ENCODE results near the gene LAPTM5. TPM values are rescaled to one million over a fixed set of nuclear protein-coding genes. Genes with fewer than 3 reads are reported as not detected.

LAPTM5 gene
- total and polyA plus RNA-seq, 2 of the 13 experiments (the other 11 are each of a cell fraction or from before 2014, with no cell fraction given), result 0.41 to 0.86 TPM

GRCh38 chr1:30726236-30726635, 31.3 kb downstream of the LAPTM5 start (continued):
- TF ChIP-seq JARID2 (CRISPR knock-in tag; IDR thresholded peaks at IDR 0.05; ENCODE audit: insufficient replicate concordance), result no peak
- no peak for TF ChIP-seq MED1 (CRISPR knock-in tag; IDR thresholded peaks at IDR 0.05)

GRCh38 chr1:30725450-30726095, 32.0 kb downstream of the LAPTM5 start:
- BruUV-seq (replicated peaks), result no TSS peak
- FAIRE-seq, result no peak
- no peaks in the 10 kb centered on the region for H3K36me3 ChIP-seq (replicated peaks in 1 of 2; ENCODE audit: control insufficient read depth in 1 of 2, insufficient read depth in 2 of 2, low read length in 2 of 2)
- in situ Hi-C loops (cut with HindIII; ENCODE audit: extremely low pct_ligation_motif_present, low pct_unique_long_range_greater_than_20kb), result no loop called here
- WGBS (ENCODE audit: low lambda C conversion rate), result 55% methylated on average over 9 of the region's 17 CpGs
- no peak for TF ChIP-seq ZMYM3 (CRISPR knock-in tag; IDR thresholded peaks at IDR 0.05)
- TF ChIP-seq BRCA1 (CRISPR knock-in tag; IDR thresholded peaks at IDR 0.05), result no peak
- H3K9me3 ChIP-seq (ENCODE audit: low read length), result no peaks in the 10 kb centered on the region
- no peak for DNase-seq (ENCODE audit: low spot score)
- H3K4me3 ChIP-seq (replicated peaks in 1 of 3; ENCODE audit: insufficient read depth in 1 of 3, low read depth in 2 of 3, low read length in 3 of 3), result no peak overlapping the region
- no peak overlapping the region for H3K27ac ChIP-seq (ENCODE audit: extremely low read length, insufficient read depth, low read length)
- H3K9ac ChIP-seq (ENCODE audit: insufficient read depth, low read depth, low read length), result no peak overlapping the region
- CTCF ChIA-PET (ENCODE audit: low intra/inter-chr PET ratio, low total read pairs), result no interaction called here
- no peaks in the 10 kb centered on the region for H3K4me1 ChIP-seq (ENCODE audit: insufficient read depth, low read length)
- H4K20me1 ChIP-seq (ENCODE audit: insufficient read depth, low read length), result no peaks in the 10 kb centered on the region; the same call in 1 of the 2 replicates
- peaks cover 2 to 4% of the 10 kb centered on the region in 2 experiments; a peak in 4 of 5 replicates for H3K27me3 ChIP-seq (ENCODE audit: control insufficient read depth in 1 of 2, insufficient read depth in 2 of 2, low read length in 2 of 2)
- H3K4me2 ChIP-seq (ENCODE audit: low read depth, low read length), result no peak overlapping the region
- H3K79me2 ChIP-seq (ENCODE audit: insufficient read depth, low read length), result no peaks in the 10 kb centered on the region
- no peak for ATAC-seq
- no peak overlapping the region for H2AFZ ChIP-seq (ENCODE audit: low read length)
- POLR2A ChIA-PET, result no interaction called here
- intact Hi-C loops (cut with micrococcal nuclease; ENCODE audit: unreplicated experiment), result no loop called here

DNA sequence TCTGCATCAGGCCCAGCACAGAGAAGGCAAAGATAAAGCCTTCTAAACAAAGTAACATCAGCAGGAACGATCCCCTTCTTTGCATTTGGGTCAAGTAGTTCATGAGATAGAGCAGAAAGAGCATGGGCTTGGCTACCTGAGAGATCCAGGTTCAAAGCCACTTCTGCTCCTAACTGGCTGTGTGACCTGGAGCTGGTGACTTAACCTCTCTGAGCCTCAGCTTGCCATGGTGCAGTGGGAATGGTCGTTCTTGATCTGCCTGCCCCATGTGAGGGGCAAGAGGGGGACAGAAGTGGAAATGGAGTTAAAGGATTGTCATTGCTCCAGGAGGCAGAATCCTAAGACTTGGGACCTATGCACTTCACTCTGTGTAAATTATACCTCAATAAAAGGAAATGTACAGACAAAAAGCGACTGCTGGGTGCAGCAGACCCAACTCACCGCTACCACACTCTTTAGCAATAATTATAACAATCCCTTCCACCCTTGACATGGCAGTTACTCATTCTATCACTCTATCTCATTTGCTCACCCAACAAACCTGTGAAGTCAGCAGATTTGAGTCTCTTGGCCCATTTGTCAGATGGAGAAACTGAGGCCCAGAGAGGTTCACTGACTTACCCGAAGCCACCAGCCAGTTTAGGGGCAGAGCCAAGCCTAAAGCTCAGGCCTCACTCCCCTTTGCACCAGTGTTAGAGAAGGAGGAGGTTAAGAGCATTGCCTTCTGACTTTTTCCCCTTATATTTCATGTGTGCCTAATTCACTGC, 32.7 kb downstream of the LAPTM5 start:
- DNase-seq (ENCODE audit: low spot score) (no peak), ATAC-seq (no peak), FAIRE-seq (no peak)
- BruUV-seq (replicated peaks), result no TSS peak
- no peaks in the 10 kb centered on the region for H3K79me2 ChIP-seq (ENCODE audit: insufficient read depth, low read length)
- POLR2A ChIA-PET, result no interaction called here
- in situ Hi-C loops (cut with HindIII; ENCODE audit: extremely low pct_ligation_motif_present, low pct_unique_long_range_greater_than_20kb) (no loop called here), intact Hi-C loops (cut with micrococcal nuclease; ENCODE audit: unreplicated experiment) (no loop called here)
- peaks cover 0 to 2% of the 10 kb centered on the region in 2 experiments; a peak in 2 of 5 replicates for H3K27me3 ChIP-seq (ENCODE audit: control insufficient read depth in 1 of 2, insufficient read depth in 2 of 2, low read length in 2 of 2)
- WGBS (ENCODE audit: low lambda C conversion rate), result 15% methylated on average over 5 of the region's 5 CpGs
- no peak overlapping the region for H3K27ac ChIP-seq (ENCODE audit: extremely low read length, insufficient read depth, low read length)
- H3K4me3 ChIP-seq (replicated peaks in 1 of 3; ENCODE audit: insufficient read depth in 1 of 3, low read depth in 2 of 3, low read length in 3 of 3), result no peak overlapping the region
- no peaks in the 10 kb centered on the region; the same call in 1 of the 2 replicates for H4K20me1 ChIP-seq (ENCODE audit: insufficient read depth, low read length)
- H3K36me3 ChIP-seq (replicated peaks in 1 of 2; ENCODE audit: control insufficient read depth in 1 of 2, insufficient read depth in 2 of 2, low read length in 2 of 2), result no peaks in the 10 kb centered on the region
- no peaks in the 10 kb centered on the region for H3K4me1 ChIP-seq (ENCODE audit: insufficient read depth, low read length)
- H3K9ac ChIP-seq (ENCODE audit: insufficient read depth, low read depth, low read length), result no peak overlapping the region
- 0 out of 2 replicates have a peak, but pooled peaks have one; percentile 36 for TF ChIP-seq MAFF (IDR thresholded peaks at IDR 0.05; ENCODE audit: low read depth, low read length)
- TF ChIP-seq MAFK (conservative IDR thresholded peaks at IDR 0.05 in 1 of 2, IDR thresholded peaks at IDR 0.05 in 1 of 2; ENCODE audit: low read length in 2 of 2), result peak; percentile 55 to 76; a peak in 3 of 4 replicates
- no peak for TF ChIP-seq NCOA1 (CRISPR knock-in tag; IDR thresholded peaks at IDR 0.05)
- 0 out of 2 replicates have a peak, but pooled peaks have one; percentile 40 for TF ChIP-seq ZNF629 (CRISPR knock-in tag; conservative IDR thresholded peaks at IDR 0.05)
- TF ChIP-seq ZNF768 (CRISPR knock-in tag; IDR thresholded peaks at IDR 0.05), result peak; percentile 73
- no peaks in the 10 kb centered on the region for H3K9me3 ChIP-seq (ENCODE audit: low read length)
- CTCF ChIA-PET (ENCODE audit: low intra/inter-chr PET ratio, low total read pairs), result no interaction called here
- H3K4me2 ChIP-seq (ENCODE audit: low read depth, low read length), result no peak overlapping the region
- H2AFZ ChIP-seq (ENCODE audit: low read length), result no peak overlapping the region

All from HepG2 (cell line).